Measurements from ENCODE around the gene TRPM6.

TRPM6 gene

GRCh38 chr9:74770508-74771261 is 117.0 kb downstream of the TRPM6 start:
- DNase-seq: no peak

GRCh38 chr9:74765481-74765971 is 122.2 kb downstream of the TRPM6 start:
- no peak for DNase-seq

GRCh38 chr9:74762950-74763349 is 124.8 kb downstream of the TRPM6 start:
- DNase-seq: no peak

- DNase-seq: no peak
Measured at GRCh38 chr9:74760031-74760700, 127.6 kb downstream of the TRPM6 start.

GRCh38 chr9:74755999-74756398 is 131.7 kb downstream of the TRPM6 start:
- DNase-seq: no peak

GRCh38 chr9:74755355-74755754 is 132.4 kb downstream of the TRPM6 start:
- no peak for DNase-seq

GRCh38 chr9:74753650-74754049 is 134.1 kb downstream of the TRPM6 start:
- DNase-seq: no peak

GRCh38 chr9:74748966-74749365 is 138.8 kb downstream of the TRPM6 start:
- no peak for DNase-seq

GRCh38 chr9:74742792-74743730 is 144.7 kb downstream of the TRPM6 start:
- no peak for DNase-seq

GRCh38 chr9:74742191-74742790 is 145.4 kb downstream of the TRPM6 start:
- DNase-seq: no peak

- no peak for DNase-seq
Measured at GRCh38 chr9:74736646-74737045, 151.1 kb downstream of the TRPM6 start.

GRCh38 chr9:74735761-74736160 is 152.0 kb downstream of the TRPM6 start:
- no peak for DNase-seq

- no peak for DNase-seq
Measured at GRCh38 chr9:74729136-74729695, 158.5 kb downstream of the TRPM6 start.

- no peak for DNase-seq
Measured at GRCh38 chr9:74728176-74728575, 159.5 kb downstream of the TRPM6 start.

- DNase-seq: no peak
Measured at GRCh38 chr9:74726581-74726980, 161.1 kb downstream of the TRPM6 start.

GRCh38 chr9:74724317-74724716 is 163.4 kb downstream of the TRPM6 start:
- no peak for DNase-seq

GRCh38 chr9:74721696-74722660 is 165.7 kb downstream of the TRPM6 start:
- no peak for DNase-seq

- no peak for DNase-seq
Measured at GRCh38 chr9:74719306-74719705, 168.4 kb downstream of the TRPM6 start.

- DNase-seq: no peak
Measured at GRCh38 chr9:74718709-74719108, 169.0 kb downstream of the TRPM6 start.

GRCh38 chr9:74711341-74711740 is 176.4 kb downstream of the TRPM6 start:
- DNase-seq: no peak

GRCh38 chr9:74697535-74697934 is 190.2 kb downstream of the TRPM6 start:
- DNase-seq: no peak

All from GDM1 (cell line).